Measurements from ENCODE around the gene FA2H.

GRCh38 chr16:74797414-74797813 is 22.8 kb upstream of the FA2H start:
- TF ChIP-seq SPI1 (IDR thresholded peaks at IDR 0.05; ENCODE audit: borderline replicate concordance, insufficient read depth, low read depth, low read length): no peak
- TF ChIP-seq CTCF (IDR thresholded peaks at IDR 0.05 in 2 of 3, conservative IDR thresholded peaks at IDR 0.05 in 1 of 3; ENCODE audit: control insufficient read depth in 2 of 3, extremely low read depth in 1 of 3, insufficient read depth in 1 of 3, low read depth in 3 of 3, low read length in 3 of 3): no peak
- no peak for TF ChIP-seq RELA (IDR thresholded peaks at IDR 0.05; ENCODE audit: borderline replicate concordance, partially characterized antibody)
- no peak for TF ChIP-seq REST (IDR thresholded peaks at IDR 0.05; ENCODE audit: low read depth, low read length)
- TF ChIP-seq IKZF1 (conservative IDR thresholded peaks at IDR 0.05): no peak
- no peak for TF ChIP-seq NFXL1 (IDR thresholded peaks at IDR 0.05; ENCODE audit: borderline replicate concordance)
